ENCODE data around the gene PKD1.

PKD1 gene

DNA sequence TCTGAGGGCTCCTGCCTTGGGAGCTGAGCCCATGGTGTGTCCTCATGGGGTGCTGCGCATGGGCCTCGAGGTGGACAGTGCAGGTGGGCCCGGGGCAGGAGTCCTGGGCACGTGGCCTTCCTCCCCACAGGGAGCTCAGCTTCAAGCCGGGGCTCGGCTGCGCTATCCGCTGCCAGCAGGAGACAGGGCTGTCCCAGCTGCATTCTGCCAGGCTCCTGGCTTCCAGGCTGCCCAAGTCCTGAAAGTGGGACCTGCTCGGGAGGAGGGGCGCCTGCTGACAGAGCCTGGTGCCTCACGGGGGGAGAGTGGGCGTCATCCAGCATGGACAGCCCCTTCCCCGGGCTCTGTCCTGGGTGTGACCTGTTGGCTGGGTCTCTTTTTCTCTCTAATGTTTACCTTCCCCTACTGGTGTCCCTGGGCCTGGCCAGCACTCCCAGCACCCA is 27.0 kb upstream of the PKD1 start:
- in situ Hi-C loops (cut with HindIII; ENCODE audit: low sequenced_read_pairs) = no loop called here
- no peak overlapping the region for H3K4me3 ChIP-seq (ENCODE audit: low read depth, low read length)
- no peak for DNase-seq (ENCODE audit: low read depth, low spot score)
- TF ChIP-seq, protein P1, sequence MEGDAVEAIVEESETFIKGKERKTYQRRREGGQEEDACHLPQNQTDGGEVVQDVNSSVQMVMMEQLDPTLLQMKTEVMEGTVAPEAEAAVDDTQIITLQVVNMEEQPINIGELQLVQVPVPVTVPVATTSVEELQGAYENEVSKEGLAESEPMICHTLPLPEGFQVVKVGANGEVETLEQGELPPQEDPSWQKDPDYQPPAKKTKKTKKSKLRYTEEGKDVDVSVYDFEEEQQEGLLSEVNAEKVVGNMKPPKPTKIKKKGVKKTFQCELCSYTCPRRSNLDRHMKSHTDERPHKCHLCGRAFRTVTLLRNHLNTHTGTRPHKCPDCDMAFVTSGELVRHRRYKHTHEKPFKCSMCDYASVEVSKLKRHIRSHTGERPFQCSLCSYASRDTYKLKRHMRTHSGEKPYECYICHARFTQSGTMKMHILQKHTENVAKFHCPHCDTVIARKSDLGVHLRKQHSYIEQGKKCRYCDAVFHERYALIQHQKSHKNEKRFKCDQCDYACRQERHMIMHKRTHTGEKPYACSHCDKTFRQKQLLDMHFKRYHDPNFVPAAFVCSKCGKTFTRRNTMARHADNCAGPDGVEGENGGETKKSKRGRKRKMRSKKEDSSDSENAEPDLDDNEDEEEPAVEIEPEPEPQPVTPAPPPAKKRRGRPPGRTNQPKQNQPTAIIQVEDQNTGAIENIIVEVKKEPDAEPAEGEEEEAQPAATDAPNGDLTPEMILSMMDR (IDR thresholded peaks at IDR 0.05; ENCODE audit: low read depth, low read length) = no peak

DNA sequence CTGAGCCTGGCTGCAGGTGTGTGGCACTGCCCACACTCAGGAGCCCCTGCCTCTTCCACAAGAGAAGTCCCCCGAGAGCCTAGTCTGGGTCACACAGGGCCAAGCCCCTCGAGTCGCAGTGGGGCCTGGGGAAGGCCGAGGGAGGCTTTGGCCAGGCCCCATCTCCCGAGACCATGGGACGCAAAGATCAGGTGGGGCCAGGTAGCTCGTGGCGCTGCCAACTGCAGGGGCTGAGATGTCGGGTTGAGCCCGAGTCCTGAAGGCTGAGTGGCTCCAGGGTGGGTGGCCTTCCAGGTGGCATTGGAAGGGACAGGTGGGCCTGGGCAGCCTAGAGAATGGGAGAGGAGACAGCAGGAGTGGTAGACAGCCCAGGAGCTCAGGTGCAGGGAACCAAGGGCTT is 26.2 kb upstream of the PKD1 start:
- in situ Hi-C loops (cut with HindIII; ENCODE audit: low sequenced_read_pairs) = no loop called here
- TF ChIP-seq, protein P1 (IDR thresholded peaks at IDR 0.05; ENCODE audit: low read depth, low read length) = no peak
- no peak for DNase-seq (ENCODE audit: low read depth, low spot score)
- no peak overlapping the region for H3K4me3 ChIP-seq (ENCODE audit: low read depth, low read length)

DNA sequence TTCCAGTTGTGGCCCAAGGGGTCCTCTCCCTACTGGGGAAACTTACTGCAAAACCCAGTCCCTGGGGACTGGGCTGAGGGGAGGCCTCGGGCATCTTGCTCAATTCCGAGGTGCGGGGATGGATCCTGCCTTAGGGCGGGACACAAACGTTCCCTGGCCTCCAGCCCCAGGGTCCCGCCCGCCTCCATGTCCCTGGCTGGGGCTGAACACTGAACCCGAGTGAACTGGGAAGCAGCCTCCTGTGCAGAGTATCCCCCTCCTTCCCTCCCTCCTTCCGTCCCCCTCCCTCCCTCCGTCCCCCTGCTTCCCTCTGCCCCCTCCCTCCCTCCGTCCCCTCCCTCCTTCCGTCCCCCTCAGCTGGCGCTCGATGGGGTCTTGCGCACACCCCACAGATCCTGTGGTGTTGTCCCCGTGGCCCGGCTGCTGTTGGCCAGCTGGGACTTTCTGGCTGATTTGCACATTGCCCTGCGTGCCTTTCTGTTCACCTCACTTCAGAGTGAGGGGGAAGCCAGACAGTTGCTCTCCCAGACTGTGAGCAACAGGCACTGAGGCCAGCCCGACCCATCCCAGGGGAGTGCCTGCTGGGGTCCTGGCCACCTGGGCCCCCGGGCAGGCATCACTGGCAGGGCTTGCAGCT is 25.3 kb upstream of the PKD1 start:
- H3K4me3 ChIP-seq (ENCODE audit: low read depth, low read length) = no peak overlapping the region
- TF ChIP-seq, protein P1 (IDR thresholded peaks at IDR 0.05; ENCODE audit: low read depth, low read length) = no peak
- no peak for DNase-seq (ENCODE audit: low read depth, low spot score)
- in situ Hi-C loops (cut with HindIII; ENCODE audit: low sequenced_read_pairs) = no loop called here

DNA sequence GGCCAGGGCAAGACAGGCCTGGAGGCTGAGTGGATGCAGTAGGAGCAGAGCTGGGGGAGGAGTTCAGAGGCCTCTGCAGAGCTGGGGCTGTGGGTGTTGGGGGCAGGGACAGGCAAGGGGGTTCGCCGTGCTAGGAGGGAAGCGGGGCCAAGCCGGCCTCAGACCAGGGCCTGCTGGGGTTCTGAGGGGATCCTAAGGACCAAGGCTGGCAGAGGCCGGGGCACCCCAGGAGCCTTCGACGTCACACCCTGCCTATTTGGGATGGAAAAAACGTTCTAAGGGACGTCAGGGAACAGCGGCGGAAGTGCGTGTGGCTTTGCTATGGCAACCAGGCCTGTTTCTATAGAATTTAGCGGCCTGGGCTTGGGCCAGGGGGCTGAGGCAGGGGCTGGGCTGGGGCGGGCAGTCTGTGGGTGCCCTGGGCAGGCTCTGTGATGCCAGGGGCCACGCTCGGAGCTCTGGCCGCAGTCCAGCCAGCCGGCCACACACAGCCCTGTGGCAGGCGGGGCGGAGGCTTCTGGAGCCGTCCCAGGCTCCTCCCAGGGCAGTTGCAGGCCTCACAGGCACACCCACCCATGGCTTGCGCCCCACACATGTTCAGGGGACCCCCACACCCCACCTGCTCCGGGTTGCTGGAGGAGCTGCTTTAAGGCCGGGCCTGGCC is 23.6 kb upstream of the PKD1 start:
- H3K4me3 ChIP-seq (ENCODE audit: low read depth, low read length) = peak overlapping the region; percentile 14
- peak; percentile 89 for DNase-seq (ENCODE audit: low read depth, low spot score)
- TF ChIP-seq, protein P1 (IDR thresholded peaks at IDR 0.05; ENCODE audit: low read depth, low read length) = no peak
- in situ Hi-C loops (cut with HindIII; ENCODE audit: low sequenced_read_pairs) = no loop called here

DNA sequence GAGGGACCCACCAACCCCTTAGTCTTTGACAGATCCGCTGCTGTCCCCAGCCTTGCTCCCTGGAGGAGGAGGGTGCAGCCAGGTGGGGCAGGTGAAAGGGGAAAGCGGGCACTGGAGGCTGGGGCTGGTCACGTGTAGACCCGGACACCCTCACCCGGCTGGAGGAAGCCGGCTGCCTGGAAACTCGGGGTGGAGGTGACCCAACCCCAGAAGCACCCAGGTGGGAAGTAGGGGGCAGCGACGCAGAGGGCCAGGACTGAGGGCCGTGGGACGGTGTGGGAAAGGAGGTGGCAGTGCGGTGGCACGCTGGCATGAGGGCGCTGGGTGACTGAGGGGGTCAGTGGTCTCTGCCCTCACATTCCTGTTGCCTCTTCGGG is 22.6 kb upstream of the PKD1 start:
- no peak overlapping the region for H3K4me3 ChIP-seq (ENCODE audit: low read depth, low read length)
- TF ChIP-seq, protein P1 (IDR thresholded peaks at IDR 0.05; ENCODE audit: low read depth, low read length) = no peak
- in situ Hi-C loops (cut with HindIII; ENCODE audit: low sequenced_read_pairs) = no loop called here
- DNase-seq (ENCODE audit: low read depth, low spot score) = no peak

DNA sequence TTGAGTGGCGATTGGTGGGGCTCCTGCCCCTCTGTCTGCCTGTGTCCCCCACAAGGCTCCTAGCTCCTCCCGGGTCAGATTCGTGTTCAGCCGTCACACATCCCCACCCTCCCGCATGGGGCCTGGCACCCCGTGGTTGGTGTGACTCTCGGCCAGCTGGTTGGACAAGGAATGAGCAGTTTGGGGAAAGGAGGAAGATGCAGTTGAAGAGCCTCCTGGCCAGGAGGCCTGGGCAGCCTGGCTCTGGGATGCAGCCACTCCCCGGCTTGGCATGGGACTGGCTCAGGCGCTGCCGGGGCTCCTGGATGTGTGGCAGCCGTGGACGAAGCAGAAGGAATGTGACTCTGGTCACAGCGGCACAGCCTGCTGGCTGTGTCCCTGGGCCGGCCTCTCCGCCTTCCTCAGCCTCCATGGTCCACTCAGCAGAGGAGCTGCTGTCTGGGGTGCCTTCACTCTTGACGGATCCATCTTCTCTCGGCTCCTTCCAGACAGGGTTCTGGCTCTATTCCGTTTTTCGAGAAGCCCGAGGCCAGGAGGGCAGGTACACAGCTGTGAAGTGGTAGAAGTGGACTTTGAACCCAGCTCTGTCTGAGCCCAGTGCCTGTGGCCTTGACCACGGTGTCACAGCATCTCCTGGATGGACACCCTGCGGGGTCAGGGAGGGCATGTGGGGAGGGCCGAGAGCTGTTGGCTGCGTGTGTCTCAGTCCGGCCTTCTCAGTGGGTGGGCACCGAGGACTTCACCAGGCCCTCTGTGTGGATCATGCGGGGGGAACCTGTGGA is 22.0 kb upstream of the PKD1 start:
- no peak for DNase-seq (ENCODE audit: low read depth, low spot score)
- TF ChIP-seq, protein P1 (IDR thresholded peaks at IDR 0.05; ENCODE audit: low read depth, low read length) = no peak
- no peak overlapping the region for H3K4me3 ChIP-seq (ENCODE audit: low read depth, low read length)
- in situ Hi-C loops (cut with HindIII; ENCODE audit: low sequenced_read_pairs) = no loop called here
